ENCODE results near the gene HTRA3. TPM values are rescaled to one million over a fixed set of nuclear protein-coding genes. Genes with fewer than 3 reads are reported as not detected.

The HTRA3 gene
- total RNA-seq, 1 experiment from 2014 or later, result 2.3 TPM

DNA sequence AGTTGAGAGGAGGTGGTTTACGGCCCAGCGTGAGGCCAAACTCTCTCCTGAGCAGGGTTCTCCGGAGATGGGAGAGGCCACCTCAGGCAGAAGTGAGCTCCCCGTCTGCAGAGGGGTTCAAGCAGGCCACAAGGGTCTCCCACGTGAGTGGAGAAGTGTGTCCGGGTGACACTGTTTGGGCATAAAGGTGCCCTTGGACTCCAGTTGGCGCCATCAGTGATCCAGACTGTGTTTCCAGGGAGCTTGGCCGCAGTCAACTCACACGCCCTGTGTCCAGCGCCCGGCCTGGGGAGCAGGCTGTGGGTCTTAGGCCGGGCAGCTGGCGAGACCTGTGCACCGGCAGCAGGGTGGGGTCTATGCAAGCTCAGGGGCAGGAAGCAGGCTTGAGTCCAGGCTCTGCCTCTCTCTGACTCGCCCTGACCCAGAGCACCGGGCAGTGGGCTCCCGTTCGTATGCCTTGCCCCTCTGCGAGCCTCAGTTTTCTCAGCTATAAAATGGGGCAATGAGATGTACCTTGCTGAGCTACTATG is 24.6 kb upstream of the HTRA3 start:
- no peaks in the 10 kb centered on the region; the same call in 1 of the 2 replicates for H3K27me3 Mint-ChIP-seq (ENCODE audit: low read depth)
- TF ChIP-seq ZNF317 (CRISPR knock-in tag; IDR thresholded peaks at IDR 0.05; ENCODE audit: borderline replicate concordance, low read depth), result no peak
- H3K4me3 Mint-ChIP-seq, result no peak overlapping the region
- ATAC-seq (no peak), DNase-seq (ENCODE audit: low spot score) (no peak)
- H3K36me3 Mint-ChIP-seq, result no peaks in the 10 kb centered on the region
- no peak overlapping the region for H3K27ac Mint-ChIP-seq
- CTCF ChIA-PET, result interaction anchor here (1.0 to 2.0 kb wide), 3 partner anchors 22 to 75 kb away, joined by 3 to 8 read pairs (median 5); no protein-coding TSS in a partner anchor
- POLR2A ChIA-PET, result no interaction called here
- H3K4me1 Mint-ChIP-seq, result no peaks in the 10 kb centered on the region
- H3K9me3 Mint-ChIP-seq, result no peaks in the 10 kb centered on the region

DNA sequence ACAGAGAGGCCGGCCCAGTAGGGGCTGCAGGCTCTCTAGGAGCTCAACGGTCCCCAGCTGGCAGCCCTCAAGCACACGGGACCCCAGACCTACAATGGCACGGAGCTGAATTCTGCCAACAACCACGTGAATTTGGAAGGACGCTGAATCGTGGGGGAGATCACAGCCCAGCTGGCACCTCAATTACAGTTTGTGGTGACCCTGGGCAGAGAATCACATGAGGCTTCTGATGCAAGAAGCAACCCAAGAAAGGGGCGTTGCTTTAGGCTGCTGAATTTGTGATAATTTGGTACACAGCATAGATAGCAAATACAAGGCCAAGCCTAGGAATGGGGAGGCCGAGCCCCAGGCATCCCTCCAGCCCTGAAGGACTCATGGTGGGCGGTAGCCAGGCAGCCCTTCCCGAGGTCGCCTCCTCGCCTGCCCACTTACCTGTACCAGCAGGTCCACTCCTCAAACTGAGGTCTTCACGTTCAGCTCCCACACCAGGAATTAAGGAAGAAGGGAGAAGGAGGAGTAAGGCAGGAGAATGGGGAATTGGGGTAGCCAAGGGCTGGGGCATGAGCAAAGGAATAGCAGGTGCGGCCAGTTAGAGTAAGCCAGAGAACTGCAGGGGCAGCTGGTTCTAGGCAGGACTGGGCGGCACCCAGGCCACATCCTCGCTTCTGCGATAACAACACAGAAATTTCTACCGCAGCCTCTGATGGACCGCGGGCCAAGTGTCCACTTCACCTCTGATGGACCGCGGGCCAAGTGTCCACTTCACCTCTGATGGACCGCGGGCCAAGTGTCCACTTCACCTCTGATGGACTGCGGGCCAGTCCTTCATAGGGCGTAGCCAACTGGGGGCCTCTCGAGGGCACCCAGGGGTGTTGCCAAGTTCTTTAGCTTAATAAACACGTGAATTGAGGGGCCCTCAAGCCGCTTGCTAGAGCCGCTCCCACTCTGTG is 23.4 kb upstream of the HTRA3 start:
- Mint-ChIP-seq H3K4me3 (no peak overlapping the region), H3K27ac (no peak overlapping the region), H3K4me1 (no peaks in the 10 kb centered on the region), H3K27me3 (ENCODE audit: low read depth) (no peaks in the 10 kb centered on the region; the same call in 1 of the 2 replicates), H3K36me3 (no peaks in the 10 kb centered on the region), H3K9me3 (no peaks in the 10 kb centered on the region)
- ChIA-PET POLR2A (no interaction called here), CTCF (interaction anchor here (1.1 to 2.0 kb wide), 3 partner anchors 21 to 165 kb away, joined by 4 to 8 read pairs (median 5); no protein-coding TSS in a partner anchor)
- no peak for TF ChIP-seq TEAD4 (CRISPR knock-in tag; IDR thresholded peaks at IDR 0.05)
- TF ChIP-seq HMGA2 (CRISPR knock-in tag; IDR thresholded peaks at IDR 0.05), result no peak
- TF ChIP-seq, protein P1, sequence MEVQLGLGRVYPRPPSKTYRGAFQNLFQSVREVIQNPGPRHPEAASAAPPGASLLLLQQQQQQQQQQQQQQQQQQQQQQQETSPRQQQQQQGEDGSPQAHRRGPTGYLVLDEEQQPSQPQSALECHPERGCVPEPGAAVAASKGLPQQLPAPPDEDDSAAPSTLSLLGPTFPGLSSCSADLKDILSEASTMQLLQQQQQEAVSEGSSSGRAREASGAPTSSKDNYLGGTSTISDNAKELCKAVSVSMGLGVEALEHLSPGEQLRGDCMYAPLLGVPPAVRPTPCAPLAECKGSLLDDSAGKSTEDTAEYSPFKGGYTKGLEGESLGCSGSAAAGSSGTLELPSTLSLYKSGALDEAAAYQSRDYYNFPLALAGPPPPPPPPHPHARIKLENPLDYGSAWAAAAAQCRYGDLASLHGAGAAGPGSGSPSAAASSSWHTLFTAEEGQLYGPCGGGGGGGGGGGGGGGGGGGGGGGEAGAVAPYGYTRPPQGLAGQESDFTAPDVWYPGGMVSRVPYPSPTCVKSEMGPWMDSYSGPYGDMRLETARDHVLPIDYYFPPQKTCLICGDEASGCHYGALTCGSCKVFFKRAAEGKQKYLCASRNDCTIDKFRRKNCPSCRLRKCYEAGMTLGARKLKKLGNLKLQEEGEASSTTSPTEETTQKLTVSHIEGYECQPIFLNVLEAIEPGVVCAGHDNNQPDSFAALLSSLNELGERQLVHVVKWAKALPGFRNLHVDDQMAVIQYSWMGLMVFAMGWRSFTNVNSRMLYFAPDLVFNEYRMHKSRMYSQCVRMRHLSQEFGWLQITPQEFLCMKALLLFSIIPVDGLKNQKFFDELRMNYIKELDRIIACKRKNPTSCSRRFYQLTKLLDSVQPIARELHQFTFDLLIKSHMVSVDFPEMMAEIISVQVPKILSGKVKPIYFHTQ (CRISPR knock-in tag; IDR thresholded peaks at IDR 0.05), result no peak
- TF ChIP-seq, protein P2, sequence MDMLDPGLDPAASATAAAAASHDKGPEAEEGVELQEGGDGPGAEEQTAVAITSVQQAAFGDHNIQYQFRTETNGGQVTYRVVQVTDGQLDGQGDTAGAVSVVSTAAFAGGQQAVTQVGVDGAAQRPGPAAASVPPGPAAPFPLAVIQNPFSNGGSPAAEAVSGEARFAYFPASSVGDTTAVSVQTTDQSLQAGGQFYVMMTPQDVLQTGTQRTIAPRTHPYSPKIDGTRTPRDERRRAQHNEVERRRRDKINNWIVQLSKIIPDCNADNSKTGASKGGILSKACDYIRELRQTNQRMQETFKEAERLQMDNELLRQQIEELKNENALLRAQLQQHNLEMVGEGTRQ (CRISPR knock-in tag; IDR thresholded peaks at IDR 0.05), result no peak
- TF ChIP-seq, protein P3, sequence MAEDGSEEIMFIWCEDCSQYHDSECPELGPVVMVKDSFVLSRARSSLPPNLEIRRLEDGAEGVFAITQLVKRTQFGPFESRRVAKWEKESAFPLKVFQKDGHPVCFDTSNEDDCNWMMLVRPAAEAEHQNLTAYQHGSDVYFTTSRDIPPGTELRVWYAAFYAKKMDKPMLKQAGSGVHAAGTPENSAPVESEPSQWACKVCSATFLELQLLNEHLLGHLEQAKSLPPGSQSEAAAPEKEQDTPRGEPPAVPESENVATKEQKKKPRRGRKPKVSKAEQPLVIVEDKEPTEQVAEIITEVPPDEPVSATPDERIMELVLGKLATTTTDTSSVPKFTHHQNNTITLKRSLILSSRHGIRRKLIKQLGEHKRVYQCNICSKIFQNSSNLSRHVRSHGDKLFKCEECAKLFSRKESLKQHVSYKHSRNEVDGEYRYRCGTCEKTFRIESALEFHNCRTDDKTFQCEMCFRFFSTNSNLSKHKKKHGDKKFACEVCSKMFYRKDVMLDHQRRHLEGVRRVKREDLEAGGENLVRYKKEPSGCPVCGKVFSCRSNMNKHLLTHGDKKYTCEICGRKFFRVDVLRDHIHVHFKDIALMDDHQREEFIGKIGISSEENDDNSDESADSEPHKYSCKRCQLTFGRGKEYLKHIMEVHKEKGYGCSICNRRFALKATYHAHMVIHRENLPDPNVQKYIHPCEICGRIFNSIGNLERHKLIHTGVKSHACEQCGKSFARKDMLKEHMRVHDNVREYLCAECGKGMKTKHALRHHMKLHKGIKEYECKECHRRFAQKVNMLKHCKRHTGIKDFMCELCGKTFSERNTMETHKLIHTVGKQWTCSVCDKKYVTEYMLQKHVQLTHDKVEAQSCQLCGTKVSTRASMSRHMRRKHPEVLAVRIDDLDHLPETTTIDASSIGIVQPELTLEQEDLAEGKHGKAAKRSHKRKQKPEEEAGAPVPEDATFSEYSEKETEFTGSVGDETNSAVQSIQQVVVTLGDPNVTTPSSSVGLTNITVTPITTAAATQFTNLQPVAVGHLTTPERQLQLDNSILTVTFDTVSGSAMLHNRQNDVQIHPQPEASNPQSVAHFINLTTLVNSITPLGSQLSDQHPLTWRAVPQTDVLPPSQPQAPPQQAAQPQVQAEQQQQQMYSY (CRISPR knock-in tag; IDR thresholded peaks at IDR 0.05), result no peak
- TF ChIP-seq ZNF423 (CRISPR knock-in tag; IDR thresholded peaks at IDR 0.05), result no peak
- TF ChIP-seq, protein P4, sequence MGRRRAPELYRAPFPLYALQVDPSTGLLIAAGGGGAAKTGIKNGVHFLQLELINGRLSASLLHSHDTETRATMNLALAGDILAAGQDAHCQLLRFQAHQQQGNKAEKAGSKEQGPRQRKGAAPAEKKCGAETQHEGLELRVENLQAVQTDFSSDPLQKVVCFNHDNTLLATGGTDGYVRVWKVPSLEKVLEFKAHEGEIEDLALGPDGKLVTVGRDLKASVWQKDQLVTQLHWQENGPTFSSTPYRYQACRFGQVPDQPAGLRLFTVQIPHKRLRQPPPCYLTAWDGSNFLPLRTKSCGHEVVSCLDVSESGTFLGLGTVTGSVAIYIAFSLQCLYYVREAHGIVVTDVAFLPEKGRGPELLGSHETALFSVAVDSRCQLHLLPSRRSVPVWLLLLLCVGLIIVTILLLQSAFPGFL (CRISPR knock-in tag; IDR thresholded peaks at IDR 0.05; ENCODE audit: borderline replicate concordance), result no peak
- no peak for TF ChIP-seq ZNF138 (CRISPR knock-in tag; conservative IDR thresholded peaks at IDR 0.05)
- TF ChIP-seq NFYB (CRISPR knock-in tag; conservative IDR thresholded peaks at IDR 0.05; ENCODE audit: low read depth), result no peak
- no peak for TF ChIP-seq RELA (CRISPR knock-in tag; IDR thresholded peaks at IDR 0.05; ENCODE audit: borderline replicate concordance)
- no peak for TF ChIP-seq ZNF219 (CRISPR knock-in tag; IDR thresholded peaks at IDR 0.05; ENCODE audit: borderline replicate concordance)
- DNase-seq (ENCODE audit: low spot score) (no peak), ATAC-seq (no peak)
